ENCODE results near the gene TMEM126A.

GRCh38 chr11:85695546-85695945 lies 47.8 kb downstream of the TMEM126A start:
- TF ChIP-seq EZH2phosphoT487 (IDR thresholded peaks at IDR 0.05; ENCODE audit: insufficient read depth, low read depth) (no peak), EZH2 (IDR thresholded peaks at IDR 0.05; ENCODE audit: insufficient read depth, poor library complexity, severe bottlenecking) (no peak)

Measured in GM23248 (cell line).